G401.6 (cell line): Measurements from ENCODE around the gene UGDH.
A peak's percentile ranks its signal among the peaks of the same experiment; 100 is the strongest.
"Not testable (repeated sequence)": the region's sequence is repeated elsewhere in the genome, so short reads cannot be mapped to it uniquely, and the experiment has no call there.

Source experiments
- FAIRE-seq: peaks from 2 replicates; lab custom pipeline; 2012; peaks lifted over from hg19 to GRCh38; lab: Jason Lieb, UNC

UGDH gene

DNA sequence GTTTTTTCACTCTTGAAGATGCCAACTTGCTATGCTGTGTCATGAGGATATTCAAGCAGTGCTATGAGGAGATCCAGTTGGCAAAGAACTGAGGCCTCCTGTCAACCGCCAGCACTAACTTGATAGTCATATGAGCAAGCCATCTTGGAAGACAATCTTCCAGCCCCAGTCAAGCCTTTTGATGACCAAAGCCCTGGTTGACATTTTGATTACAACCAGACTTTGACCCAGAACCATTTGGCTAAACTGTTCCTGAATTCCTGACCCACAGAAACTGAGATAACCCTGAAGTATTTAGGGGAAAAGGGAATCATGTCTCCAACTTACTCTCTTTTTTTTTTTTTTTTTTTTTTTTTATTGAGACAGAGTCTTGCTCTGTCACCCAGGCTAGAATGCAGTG lies 32.9 kb downstream of the UGDH start:
- FAIRE-seq: no peak

DNA sequence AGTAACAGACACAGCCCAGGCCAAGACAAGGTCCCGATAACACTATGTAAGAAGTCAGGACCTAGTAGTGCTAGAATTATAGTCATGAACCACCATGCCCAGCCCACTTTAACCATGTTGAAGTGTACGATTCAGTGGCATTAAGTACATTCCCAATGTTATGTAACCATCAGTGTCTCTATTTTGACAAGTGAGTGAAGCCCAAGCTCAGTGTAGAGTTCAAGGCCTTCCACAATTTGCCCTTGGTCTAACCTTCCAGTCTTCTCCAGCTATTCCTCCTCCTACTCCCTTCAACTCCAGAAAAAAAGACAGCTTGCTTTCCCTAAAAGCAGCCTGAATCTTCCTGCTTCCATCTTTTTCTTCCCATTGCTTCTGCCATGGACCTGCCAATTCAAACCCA lies 36.9 kb downstream of the UGDH start:
- no peak for FAIRE-seq

DNA sequence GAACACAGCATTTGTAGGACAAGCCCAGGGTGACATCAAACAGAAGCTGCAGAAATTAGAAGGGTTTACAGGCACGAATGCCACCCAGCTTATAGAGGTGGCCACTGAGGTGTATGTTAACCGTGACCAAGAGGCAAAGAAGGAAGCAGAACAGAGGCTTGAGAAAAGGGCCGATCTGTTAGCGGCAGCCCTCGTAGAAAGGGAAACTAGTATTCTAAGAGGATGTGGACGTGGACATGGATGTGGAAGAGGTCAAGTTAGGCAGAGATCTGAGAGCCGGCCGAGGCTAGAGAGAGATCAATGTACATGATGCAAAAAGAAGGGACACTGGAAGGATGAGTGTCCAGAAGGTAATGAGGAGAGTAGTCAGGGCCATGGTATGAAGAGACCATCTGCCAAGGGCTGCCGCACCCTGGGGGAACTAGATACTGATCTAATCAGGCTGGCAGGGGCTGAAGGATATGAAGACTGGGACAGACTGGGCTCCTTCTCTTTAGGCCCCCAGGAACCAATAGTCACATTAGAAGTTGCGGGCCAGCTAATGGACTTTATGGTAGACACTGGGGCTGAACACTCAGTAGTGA lies 40.9 kb downstream of the UGDH start:
- FAIRE-seq: no peak

- FAIRE-seq: no peak
These were observed 42.5 kb downstream of the UGDH start for GRCh38 chr4:39484582-39485272.

DNA sequence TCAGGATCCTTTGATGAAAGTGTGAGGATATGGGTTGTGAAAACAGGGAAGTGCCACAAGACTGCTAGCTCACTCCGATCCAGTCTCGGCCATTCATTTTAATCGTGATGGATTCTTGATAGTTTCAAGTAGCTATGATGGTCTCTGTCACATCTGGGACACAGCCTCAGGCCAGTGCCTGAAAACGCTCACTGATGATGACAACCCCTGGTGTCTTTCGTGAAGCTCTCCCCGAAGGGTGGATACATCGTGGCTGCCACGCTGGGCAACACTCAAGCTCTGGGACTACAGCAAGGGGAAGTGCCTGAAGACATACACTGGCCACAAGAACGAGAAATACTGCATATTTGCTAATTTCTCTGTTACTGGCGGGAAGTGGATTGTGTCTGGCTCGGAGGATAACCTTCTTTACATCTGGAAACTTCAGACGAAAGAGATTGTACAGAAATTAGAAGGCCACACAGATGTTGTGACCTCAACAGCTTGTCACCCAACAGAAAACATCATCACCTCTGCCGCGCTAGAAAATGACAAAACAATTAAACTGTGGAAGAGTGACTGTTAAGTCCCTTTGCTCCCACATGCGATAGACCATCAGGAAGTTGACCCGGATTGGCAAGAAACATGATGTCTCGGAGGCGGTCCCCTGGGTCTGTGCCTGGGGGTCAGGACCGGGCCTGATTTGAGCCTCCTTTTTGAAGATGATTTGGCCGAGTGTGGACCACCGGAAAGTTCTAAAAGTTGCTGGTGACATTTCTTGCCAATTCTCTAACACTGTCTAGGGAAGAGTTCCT lies 46.1 kb downstream of the UGDH start:
- no peak for FAIRE-seq

GRCh38 chr4:39480251-39480650 lies 47.0 kb downstream of the UGDH start:
- FAIRE-seq: no peak

DNA sequence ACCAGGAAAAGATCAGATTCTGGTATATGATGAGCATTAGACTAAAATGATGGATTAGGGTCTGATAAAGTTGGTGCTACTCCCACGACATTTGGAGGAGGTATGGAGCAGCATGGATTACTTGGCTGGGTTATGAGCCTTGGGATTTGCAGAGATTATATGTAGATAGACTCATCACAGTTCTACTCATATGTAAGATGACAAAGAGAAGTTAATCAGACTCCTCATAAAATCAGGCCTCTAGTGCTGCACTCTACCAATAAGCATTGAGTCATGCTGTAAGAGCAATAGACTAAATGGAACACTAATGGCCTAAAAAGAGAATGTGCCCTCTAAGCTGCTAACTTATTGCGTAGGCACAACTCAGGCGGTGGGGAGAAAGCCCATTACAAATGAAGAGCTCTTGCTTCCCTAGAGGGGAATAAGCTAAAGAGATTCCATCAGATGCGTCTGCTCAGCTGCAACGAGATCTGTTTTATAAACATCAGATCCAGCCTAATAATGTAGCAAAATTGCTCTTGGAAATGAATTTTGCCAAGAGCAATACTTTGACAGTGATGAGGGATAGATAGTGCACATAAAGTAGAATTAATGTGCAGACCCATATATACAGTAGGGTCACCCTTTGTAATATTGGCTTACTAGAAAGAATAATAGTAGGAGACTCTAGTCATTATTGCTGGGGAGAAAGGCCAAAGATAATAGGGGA lies 50.9 kb downstream of the UGDH start:
- no peak for FAIRE-seq

- FAIRE-seq: no peak
These were observed 54.8 kb downstream of the UGDH start for GRCh38 chr4:39472396-39472795.

DNA sequence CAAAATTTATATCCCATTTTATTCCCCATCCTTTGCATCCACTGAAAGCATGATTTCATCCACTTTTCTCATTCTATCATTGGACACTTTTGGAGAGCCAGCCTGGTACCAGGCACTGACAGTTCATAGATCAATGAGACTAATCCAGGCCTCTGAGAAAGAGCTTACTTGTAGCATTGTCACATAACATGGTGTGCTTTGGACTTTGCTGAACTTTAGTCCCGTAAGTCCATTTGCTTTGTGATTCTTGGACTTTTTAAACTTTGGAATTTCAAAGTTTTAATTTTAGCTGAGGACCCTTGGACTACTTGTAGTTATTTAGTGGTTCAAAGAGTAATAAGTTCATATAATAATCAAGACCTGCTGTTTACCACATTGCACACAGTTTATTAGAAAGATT lies 56.8 kb downstream of the UGDH start:
- FAIRE-seq: no peak

DNA sequence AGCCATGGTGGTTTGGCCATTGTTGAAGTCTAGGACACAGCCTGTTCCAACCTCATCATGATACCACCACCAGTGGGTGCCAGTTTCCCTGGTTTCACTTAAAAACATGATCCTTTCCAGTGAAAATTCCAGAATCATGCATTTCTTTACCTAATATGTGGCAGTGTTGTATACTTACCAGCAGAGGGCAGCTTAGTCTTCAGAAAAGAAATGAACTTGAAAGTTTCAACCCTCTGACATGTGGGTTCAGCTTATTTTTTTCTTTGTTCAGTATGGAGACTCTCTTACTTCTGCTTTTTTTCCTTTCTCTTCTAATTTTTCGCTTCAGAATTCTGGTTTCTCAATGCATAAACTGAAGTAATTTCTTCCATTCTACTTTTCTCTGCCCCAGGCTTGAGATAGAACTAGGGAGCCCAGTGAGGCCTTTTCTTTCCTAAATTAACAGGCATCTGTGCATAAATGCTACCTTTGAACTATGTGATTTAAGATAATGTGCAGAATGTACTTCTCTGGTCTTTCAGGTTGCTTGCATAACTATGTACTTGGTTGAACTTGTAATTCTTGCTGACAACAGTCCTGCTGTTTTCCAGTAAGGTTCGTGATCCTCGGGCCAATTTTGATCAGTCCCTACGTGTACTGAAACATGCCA lies 57.7 kb downstream of the UGDH start:
- FAIRE-seq: peak; percentile 99

- FAIRE-seq: no peak
These were observed 59.8 kb downstream of the UGDH start for GRCh38 chr4:39467464-39467863.

GRCh38 chr4:39466747-39467146 lies 60.5 kb downstream of the UGDH start:
- no peak for FAIRE-seq

- FAIRE-seq: no peak
These were observed 62.2 kb downstream of the UGDH start for GRCh38 chr4:39464886-39465501.

DNA sequence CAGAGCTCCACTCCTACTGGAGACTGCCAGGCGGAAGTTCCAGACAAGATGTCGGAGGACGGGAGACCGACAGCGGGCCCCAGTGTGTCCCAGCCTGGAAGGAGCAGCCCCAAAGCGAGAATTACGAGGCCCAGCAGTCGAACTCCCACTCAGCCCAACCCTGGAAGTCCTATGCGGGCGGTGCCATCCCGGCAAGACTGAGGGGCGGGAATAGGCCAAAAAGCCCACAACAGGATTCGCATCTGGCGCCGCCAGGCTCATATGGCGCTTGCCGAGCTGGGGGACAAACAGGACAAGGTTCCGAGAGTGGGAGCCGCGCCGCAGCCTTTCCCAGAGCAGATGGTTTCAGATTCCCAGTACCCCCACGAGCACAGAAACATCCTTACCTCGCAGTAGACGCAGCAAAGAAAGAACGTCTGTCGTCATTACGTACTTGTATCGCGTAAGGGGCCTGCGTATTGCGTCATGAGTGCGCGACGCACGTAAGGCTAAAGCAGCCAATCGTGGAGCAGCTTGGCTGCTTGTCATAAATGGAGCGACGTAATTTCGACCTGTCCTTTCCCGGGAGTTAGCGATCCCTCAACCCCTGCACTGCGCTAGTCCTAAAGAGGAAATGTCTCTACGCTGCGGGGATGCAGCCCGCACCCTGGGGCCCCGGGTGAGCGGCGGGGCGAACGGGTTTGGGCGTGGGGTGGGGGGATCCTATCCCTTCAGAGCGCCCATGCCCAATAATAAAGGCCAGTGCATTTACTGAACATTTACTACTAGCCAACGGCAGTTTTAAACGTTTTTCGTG lies 68.5 kb downstream of the UGDH start, which contains the start of the genes LIAS and RPL9:
Gene LIAS, plus strand, starts transcription at position 552 of the 796 bp plus-strand sequence. Its CDS starts 62 bp downstream, at position 614.
Gene RPL9, minus strand, starts transcription at position 418 of the 796 bp plus-strand sequence. CDS start 483 bp downstream, outside the sequence.
- FAIRE-seq: peak; percentile 97

- not testable (repeated sequence) for FAIRE-seq
These were observed 69.1 kb downstream of the UGDH start for GRCh38 chr4:39458161-39458504.

GRCh38 chr4:39456946-39457763 lies 70.1 kb downstream of the UGDH start:
- FAIRE-seq: no peak

DNA sequence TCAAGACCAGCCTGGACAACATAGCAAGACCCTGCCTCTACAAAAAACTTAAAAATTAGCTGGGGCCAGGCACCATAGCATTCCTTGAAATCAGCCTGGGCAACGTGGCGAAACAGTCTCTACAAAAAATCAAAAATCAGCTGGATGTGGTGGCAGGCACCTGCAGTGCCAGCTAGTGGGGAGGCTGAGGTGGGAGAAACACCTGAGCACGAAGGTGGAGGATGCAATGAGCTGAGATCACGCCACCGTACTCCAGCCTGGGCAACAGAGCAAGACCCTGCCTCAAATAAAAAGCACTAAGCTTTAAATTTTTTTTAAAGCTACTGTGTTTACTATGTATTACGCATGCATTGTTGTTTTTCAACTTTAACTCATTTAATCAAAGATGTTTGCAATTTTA lies 71.8 kb downstream of the UGDH start:
- no peak for FAIRE-seq

DNA sequence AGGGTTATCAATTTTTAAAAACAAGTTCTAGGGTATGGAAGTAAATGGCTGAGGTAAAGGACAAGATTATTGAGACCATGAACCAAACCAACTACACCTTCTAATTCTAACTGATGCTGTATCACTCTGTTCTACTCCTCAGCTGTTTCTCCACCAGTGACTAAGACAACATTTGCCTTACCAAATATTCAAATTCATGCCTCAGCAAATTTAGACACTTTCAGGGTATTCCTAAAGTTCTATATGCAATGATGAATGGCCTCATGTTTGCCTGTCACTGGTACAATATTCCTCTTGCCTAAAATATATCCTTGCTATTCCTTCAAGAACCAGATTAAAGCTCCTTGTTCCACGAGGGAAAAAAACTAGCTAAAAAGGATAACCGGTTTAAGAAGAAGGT lies 73.5 kb downstream of the UGDH start:
- FAIRE-seq: no peak

- FAIRE-seq: no peak
These were observed 74.2 kb downstream of the UGDH start for GRCh38 chr4:39452860-39453587.
